NCI-H2107 (cell line): Measurements from ENCODE around the gene OR14J1.
"Not testable (repeated sequence)": the region's sequence is repeated elsewhere in the genome, so short reads cannot be mapped to it uniquely, and the experiment has no call there.

Experiments used
- DNase-seq: peaks from one replicate; lab custom pipeline; 2025; lab: John Stamatoyannopoulos, UW

The OR14J1 gene, protein sequence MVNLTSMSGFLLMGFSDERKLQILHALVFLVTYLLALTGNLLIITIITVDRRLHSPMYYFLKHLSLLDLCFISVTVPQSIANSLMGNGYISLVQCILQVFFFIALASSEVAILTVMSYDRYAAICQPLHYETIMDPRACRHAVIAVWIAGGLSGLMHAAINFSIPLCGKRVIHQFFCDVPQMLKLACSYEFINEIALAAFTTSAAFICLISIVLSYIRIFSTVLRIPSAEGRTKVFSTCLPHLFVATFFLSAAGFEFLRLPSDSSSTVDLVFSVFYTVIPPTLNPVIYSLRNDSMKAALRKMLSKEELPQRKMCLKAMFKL

DNA sequence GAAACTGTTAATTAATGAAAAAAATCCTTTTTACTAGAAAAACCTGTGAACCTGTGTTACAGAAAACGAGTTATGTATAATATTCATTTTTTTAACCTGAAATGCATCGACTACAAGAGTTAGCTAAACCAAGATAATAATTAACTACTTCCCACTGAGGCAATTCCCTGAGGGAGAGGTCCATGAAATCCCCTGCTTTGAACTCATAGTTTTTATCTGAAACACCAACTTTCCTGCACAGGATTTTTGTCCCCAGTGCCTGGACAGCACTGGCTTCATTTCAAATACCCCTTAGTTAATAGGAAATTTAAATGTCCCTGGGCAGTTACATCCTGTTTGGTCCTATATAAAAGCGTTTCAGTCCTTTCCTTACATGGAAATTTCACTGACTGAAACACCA, at the start of gene OR14J1:
OR14J1 (plus strand) TSS at position 386 of the 400 bp plus-strand sequence. CDS start 4,989 bp downstream, outside the sequence.
- DNase-seq: no peak

DNA sequence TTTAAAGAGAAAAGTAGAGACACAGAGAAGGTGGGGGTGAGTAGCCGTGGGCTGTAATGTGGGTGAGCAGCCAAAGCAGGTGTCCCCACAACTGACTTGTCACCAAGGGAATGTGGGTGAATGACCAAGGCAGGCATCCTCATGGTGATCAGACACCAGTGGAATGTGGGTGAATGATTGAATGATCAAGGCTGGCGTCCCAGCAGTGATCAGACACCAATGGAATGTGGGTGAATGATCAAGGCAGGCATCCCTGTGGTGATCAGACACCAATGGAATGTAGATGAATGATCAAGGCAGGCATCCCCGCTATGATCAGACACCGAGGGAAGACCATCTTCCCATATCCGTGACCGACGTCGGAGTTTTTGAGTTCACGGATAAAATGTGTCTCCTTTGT, 49.8 kb upstream of the OR14J1 start:
- no peak for DNase-seq

DNA sequence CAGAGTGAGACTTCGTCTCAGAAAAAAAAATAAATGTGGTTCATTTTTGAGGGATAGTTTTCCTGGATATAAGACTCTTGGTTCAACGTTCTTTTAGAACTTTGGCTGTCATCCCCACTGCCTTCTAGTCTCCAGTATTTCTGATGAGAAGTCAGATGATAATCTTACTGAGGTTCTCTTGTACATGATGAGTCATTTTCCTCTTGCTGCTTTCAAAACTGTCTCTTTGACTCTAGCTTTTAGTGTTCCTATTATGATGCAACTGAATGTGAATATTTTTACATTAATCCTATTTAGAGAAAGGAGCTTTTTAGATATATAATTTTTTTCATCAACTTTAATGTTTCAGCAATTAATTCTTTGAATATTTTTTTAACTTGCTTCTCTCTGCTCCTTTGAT, 46.0 kb upstream of the OR14J1 start:
- no peak for DNase-seq

DNA sequence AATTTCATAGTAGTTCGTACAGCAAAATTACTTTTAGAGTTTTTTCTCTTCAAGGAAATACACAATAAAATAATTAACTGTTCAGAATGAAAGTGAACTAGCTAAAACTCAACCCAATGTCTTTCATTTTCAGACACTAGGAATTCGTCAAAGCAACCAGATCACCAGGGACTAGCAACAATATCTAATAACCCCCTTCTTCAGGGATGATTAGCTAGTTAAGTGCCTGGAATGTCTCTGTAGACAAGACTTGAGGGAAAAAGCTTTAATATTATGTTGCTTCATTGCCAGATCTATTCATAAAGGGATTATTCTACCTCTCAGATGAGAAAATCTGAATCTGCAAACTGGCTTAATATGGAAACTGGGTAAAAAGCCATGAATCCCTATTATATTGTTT, 41.8 kb upstream of the OR14J1 start:
- no peak for DNase-seq

DNA sequence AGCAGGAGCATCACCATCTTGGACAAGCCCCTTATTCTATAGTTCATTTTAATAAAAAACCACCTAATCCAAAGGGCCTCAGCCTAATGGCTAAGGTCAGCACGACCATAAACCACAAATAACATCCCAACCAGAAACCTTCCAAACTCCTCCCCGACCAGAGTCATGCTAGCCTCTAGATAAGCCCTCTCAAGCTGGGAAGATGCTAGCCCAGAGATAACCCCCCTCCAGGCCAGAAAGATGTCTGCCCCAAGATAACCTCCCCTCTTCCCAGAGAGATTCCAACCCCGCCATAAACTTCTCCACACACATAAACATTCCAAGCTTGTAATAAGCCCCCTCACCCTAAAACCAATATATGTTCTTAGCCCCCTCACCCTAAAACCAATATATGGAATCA, 38.5 kb upstream of the OR14J1 start:
- no peak for DNase-seq

DNA sequence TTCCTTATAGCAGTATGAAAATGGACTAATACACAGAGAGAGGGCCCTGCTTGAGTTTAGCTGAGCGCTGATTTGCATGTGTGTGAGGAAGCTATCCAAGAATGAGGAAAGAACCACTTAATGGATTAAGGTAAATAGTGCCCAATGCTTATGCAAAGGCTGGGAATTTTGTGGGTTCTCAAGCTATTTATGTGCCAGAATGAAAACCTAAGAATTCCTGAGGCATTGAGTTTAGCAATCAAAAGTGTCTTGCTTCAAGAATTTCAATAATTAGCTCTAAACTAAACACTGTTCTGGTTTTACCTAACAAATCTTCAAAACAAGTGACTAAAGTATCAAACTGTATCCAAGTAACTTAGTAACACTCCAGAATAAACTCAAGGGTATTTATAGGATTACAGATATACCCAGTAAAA, 7.0 kb upstream of the OR14J1 start:
- DNase-seq: no peak

DNA sequence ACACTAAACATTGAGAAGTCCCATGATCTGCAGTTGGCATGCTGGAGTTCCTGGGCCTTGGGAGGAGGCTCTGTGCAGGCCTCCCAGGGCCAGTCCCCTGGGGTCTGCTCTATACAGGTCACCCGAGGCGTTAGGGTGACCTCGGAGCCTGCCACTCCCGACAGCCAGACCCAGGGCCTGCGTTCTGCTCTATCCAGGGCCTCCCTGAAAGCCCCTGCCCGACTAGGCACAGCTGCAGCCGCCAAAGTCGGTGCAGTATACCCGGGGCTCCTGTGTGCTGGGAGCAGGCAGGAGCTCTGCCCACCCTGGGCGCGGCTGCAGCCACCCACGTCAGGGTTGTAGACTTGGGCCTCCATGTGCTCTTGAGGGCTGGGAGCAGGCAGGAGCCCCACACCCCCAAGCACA, 6.3 kb upstream of the OR14J1 start:
- no peak for DNase-seq

DNA sequence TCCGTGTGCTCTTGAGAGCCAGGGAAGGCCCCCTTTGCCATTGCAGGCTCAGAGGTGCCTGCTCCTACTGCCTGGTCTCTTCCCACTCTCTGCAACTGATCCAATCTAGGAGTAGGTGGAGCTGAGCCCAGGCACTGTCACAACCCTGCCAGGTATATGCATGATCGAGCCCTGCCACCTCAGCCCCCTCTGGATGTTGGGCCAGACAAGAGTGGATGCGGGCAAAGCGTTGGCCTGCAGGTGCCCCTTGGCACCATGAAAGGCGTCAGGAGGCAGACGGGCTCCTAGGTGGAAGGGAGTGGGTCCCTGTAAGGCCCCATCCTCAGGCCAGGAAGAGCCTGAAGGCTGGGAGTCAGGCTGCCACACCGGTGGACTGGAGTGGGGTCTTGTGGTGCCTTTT, 5.9 kb upstream of the OR14J1 start:
- DNase-seq: no peak

DNA sequence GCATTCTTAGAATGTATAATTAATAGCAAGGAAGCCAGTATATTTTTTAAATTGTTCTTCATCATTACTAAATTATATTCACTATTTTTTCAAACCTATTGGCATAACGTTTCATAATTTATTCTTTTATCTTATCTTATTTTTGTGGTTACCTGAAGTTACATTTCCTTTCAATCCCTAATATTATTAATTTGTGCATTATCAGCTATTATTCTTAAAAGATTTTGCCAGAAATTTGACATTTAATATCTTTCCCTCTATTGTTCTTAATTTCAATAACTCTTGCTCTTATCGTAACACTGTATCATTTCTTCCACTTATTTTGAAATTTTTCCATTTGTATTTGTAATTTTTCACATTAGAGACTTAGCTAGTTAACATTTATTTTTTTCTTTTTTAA, 18.4 kb downstream of the OR14J1 start:
- DNase-seq: no peak

DNA sequence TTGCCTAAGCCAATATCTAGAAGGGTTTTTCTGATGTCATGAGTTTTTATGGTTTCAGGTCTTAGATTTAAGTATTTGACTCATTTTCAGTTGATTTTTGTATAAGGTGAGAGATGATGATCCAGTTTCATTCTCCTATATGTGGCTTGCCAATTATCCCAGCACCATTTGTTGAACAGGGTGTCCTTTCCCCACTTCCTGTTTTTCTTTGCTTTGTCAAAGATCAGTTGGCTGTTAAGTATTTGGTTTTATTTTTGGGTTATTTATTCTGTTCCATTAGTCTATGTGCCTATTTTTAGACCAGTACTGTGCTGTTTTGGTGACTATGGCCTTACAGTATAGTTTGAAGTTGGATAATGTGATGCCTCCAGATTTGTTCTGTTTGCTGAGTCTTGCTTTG, 21.8 kb downstream of the OR14J1 start:
- not testable (repeated sequence) for DNase-seq

DNA sequence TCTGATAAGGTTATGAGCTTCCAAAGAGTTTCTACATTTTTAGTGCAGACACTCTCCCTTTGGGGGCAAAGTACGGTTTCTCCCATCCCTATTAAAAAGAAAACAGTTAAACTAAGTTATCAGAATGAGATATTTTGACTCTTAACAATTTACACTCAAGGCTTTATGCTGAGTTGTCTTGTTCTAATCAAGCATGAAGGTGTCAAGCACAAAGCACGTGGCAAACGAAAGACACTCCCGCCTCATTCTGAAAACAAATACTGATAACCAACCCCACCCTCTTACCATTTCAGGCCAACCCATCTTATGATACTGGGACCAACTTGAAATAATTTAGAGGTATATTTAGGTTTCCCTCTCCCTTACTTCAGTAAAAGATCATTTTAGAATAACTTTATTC, 24.3 kb downstream of the OR14J1 start:
- no peak for DNase-seq

DNA sequence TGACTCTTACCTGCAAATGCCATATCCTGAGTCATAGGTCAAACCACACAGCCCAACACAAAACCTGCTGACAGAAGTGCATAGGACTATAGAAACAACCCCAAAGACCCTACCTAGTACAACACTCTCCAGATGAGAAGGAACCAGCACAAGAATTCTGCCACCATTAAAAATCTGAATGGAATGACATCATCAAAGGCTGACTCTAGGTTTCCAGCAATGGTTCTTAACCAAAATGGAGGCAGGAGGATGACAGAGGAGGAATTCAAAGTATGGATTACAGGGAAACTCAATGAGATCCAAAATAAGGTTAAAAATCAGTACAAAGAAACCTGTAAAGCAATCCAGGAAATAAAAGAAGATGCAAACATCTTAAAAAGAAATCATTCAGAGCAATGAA, 31.2 kb downstream of the OR14J1 start:
- no peak for DNase-seq

DNA sequence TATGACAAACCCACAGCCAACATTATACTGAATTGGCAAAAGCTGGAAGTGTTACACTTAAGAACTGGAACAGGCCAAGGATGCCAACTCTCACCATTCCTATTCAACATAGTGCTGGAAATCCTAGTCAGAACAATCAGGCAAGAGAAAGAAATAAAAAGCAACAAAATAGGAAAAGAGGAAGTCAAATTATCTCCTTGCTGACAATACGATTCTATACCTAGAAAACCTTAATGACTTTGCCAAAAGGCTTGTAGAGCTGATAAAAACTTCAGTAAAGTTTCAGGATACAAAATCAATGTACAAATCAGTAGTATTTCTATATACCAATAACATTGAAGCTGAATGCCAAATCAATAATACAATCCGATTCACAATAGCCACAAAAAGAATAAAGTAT, 34.8 kb downstream of the OR14J1 start:
- DNase-seq: no peak

DNA sequence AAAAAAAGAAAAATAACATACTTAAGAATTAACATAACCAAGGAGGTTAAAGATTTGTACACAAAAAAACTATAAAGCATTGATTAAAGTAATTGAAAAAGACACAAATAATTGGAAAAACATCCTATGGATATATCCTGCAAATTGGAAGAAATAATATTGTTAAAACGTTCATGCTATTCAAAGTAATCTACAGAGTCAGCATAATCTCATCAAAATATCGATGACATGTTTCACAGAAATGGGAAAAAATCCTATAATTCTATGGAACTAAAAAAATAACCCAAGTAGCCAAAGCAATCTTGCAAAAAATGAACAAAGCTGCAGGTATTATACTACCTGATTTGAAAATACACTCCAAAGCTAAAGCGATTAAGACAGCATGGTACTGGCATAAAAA, 43.9 kb downstream of the OR14J1 start:
- no peak for DNase-seq

DNA sequence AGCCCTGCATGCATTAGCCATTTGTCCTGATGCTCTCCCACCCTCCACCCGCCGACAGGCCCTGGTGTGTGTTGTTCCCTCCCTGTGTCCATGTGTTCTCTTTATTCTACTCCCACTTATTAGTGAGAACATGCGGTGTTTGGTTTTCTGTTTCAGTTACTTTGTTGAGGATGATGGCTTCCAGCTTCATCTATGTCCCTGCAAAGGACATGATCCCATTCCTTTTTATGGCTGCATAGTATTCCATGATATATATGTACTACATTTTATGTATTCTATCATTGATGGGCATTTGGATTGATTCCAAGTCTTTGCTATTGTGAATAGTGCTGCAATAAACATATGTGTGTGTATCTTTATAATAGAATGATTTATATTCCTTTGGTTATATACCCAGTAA, 47.8 kb downstream of the OR14J1 start:
- not testable (repeated sequence) for DNase-seq

DNA sequence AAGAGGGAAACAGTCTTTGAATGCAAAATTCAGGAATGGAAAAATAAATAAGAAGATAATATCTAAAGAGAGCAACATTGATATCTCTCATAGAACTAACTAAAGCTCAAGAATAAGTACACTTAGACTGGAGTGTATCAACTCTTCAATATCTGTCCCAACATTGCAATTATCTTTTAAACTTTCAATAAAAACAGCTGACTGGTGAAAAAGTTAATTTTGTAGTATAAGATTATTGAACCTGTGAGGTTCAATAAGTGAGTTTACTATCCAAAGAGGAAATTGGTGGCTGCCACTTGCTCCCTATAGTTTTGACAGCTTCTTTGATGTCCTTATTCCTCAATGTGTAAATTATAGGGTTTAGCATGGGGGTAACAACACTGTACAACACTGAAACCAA, 53.5 kb downstream of the OR14J1 start:
- DNase-seq: no peak

DNA sequence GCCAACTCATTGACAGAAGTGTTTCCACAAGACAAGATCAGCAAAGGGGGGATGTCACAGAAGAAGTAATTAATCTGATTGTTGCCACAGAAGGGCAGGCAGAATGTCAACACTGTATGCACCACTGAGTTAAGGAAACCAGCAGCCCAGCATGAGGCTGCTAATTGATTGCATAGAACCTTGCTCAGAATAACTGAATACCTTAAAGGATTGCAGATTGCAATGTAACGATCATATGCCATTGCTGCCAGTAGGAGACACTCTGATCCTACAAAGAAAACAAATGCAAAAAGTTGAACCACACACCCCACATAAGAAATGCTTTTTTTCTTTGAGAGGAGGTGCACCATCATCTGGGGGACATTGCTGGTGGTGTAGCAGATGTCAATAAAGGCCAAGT, 54.1 kb downstream of the OR14J1 start:
- DNase-seq: no peak
